ELF-1 (cell line): ENCODE results near the gene CDC123.

Experiments
- DNase-seq: peaks from one replicate; pipeline ENCODE4 v3.0.0-alpha.2; 2016; ENCODE audit warnings: low read depth, low spot score

Gene CDC123

GRCh38 chr10:12299222-12299965, 103.4 kb downstream of the CDC123 start:
- no peak for DNase-seq
